HuH-7 (cell line): ENCODE data around the gene SH3D21.
A peak's percentile ranks its signal among the peaks of the same experiment; 100 is the strongest.

Source experiments
- DNase-seq: peaks from one replicate; pipeline ENCODE4 v3.0.0; 2011; ENCODE audit warnings: low spot score

The SH3D21 gene

DNA sequence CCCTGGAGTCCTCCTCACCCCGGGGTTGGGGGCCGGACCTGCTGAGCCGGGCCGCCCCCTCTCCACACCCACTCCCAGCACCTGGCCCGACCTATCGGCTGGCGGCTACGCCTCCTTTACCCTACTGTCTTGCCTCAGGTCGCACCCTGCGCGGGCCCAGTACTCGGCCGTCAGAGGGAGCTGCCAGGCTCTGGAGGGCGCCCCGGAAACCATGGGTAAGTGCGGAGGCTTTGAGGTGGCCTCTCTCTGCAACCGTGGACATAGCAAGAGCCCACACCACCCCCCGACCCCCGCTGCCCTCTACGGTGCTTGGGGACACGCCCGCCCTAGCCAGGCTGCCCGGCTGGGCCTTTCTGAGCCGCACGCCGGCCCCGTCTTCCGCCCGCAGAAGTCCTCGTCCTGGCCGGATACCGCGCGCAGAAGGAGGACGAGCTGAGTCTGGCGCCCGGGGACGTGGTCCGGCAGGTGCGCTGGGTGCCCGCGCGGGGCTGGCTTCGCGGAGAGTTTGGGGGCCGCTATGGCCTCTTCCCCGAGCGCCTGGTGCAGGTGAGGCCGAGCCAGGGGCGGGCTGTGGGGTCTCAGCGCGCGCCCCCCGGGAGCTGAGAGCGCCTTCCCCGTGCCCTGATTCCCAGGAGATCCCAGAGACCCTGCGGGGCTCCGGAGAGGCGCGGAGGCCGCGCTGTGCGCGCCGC lies at the start of gene SH3D21:
Gene SH3D21 (plus strand): TSS at position 159 of the 692 bp plus-strand sequence. CDS start 53 bp downstream, at position 212.
- DNase-seq = peak; percentile 79

DNA sequence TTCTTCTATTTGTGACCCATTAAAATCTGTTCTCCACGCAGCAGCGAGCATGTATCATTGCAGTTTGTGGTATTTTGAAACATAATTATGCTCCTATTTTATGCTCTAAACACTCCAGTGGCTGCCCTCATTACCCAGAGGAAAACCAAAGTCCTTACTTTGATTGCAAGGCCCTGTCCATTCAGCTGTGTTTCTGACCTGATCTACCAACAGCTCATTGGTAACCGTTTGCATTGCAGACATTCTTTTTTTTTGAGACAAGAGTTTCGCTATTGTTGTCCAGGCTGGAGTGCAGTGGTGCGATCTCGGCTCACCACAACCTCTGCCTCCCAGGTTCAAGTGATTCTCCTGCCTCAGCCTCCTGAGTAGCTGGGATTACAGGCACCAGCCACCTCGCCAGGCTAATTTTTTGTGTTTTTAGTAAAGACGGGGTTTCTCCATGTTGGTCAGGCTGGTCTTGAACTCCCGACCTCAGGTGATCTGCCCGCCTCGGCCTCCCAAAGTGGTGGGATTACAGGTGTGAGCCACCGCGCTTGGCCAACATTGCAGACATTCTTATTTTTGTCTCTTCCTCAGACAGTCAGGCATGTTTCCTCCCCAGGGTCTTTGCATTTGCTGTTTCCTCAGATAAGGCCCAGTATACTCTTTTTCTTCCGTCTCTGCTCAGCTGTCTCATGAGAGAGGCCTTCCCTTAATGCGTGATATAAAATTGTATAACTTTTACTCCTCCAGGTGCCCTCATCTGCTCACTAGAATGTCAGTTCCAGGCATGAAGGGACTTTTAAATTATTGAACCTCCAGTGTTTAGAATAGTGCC lies 49.4 kb upstream of the SH3D21 start:
- no peak for DNase-seq

DNA sequence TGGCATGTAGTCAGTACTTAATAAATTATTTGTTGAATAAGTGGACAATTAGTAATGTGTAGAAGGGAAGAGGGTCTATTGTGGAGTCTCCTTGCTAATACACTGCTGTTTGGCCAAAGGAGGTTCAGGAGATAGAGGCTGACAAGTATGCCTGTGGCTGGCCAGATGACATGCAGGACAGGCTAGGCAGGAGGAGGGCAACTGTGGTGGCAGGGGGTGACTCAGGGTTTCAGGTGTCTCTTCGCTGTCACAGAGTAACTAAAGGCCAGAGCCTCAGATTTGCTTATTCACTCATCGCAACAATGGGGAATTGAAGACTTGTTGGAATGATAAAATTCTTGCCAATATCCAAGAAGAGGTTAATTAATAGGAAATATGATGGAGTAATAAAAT lies 48.8 kb upstream of the SH3D21 start:
- no peak for DNase-seq

DNA sequence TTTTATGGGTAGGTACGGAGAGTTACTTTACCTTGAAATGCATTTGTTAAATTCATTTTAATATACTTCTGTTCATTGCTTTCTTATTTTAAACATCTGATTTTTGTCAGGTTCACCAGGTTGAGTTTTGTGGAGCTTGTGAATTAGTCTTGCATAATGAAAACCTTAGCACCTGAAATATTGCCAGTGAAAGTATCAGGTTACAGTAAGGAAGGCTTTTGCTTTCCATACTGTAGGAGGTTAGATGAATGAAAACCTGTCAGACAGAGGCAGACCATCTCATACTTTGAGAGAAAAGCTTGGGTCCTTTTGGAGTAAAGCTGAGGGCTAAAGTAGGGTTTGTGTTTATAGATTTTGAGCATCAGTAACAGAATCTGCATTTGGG lies 47.2 kb upstream of the SH3D21 start:
- no peak for DNase-seq

DNA sequence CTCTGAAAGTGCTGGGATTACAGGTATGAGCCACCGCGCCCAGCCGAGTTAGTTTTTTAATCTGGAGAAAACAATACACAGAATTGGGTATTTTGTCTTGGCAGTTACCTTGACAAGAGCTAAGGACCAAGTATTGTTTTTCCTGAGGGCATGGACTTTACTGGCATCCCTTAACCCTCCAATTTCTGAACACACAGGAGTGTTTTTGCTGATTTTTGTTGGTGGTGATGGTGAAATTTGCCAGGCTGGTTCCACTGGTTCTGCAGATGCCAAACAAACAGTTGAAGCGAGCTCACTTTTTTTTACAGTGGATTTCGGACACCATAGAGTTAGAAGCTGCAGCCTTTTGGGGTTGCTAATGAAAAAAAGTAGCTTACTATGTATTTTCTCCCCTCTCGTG lies 37.2 kb upstream of the SH3D21 start:
- no peak for DNase-seq

DNA sequence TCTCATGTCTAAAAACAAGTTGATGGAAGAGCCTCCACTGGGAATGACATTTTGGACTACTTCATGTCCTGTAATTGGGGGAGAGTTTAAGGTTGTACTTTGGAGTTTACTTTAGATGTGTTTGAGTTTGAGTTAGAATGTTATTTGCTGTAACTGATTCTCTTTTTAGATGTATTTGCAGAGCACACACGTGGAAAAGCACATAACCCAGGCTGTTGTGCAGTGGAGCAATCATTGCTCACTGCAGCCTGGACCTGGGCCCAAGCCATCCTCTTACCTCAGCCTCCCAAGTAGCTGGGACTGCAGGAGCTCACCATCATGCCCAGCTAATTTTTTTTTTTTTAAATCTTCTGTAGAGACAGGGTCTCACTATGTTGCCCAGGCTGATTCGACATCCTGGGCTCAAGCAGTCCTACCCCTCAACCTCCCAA lies 36.7 kb upstream of the SH3D21 start:
- peak; percentile 26 for DNase-seq

DNA sequence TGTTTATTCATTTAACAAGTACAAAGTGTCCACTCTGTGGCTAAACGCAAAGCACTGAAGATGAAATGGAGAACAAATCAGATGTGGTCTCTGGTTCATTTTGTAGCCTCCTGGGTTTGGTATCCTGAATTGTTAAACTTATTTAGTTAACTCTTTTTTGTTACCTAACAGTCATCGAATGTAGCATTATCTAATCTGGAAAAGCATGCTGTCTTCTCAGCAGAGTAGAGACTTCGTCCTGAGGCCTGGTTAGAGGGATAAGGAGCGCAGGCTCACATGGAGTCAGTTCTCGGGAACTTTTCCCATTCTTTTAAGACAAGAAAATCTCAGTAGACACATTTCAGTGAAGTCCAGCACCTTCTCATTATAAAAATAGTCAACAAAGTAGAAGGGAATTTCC lies 33.1 kb upstream of the SH3D21 start:
- no peak for DNase-seq

DNA sequence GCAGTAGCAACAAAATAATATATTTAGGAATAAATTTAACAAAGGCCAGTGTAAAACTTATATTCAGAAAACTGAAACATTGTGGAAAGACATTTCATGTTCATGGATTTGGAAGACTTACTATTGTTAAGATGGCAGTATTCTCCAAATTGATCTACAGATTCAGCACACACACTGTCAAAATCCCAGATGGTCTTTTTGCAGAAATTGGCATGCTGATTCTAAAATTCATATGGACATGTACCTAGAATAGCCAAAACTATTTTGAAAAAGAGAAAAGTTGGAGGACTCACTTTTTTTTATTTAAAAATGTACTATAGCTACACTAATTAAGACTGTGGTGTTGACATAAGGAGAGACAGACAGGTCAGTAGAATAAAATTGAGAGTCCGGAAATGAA lies 32.0 kb upstream of the SH3D21 start:
- no peak for DNase-seq

DNA sequence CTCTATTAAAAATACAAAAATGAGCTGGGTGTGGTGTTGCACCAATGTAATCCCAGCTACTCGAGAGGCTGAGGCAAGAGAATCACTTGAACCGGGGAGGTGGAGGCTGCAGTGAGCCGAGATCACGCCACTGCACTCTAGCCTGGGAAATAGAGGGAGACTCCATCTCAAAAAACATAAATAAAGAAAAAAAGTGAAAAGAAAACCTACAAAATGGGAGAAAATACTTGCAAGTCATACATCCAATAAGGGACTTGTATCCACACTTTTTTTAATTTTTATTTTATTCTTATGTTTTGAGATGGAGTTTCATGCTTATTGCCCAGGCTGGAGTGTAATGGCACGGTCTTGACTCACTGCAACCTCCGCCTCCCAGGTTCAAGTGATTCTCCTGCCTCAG lies 29.5 kb upstream of the SH3D21 start:
- DNase-seq = no peak

DNA sequence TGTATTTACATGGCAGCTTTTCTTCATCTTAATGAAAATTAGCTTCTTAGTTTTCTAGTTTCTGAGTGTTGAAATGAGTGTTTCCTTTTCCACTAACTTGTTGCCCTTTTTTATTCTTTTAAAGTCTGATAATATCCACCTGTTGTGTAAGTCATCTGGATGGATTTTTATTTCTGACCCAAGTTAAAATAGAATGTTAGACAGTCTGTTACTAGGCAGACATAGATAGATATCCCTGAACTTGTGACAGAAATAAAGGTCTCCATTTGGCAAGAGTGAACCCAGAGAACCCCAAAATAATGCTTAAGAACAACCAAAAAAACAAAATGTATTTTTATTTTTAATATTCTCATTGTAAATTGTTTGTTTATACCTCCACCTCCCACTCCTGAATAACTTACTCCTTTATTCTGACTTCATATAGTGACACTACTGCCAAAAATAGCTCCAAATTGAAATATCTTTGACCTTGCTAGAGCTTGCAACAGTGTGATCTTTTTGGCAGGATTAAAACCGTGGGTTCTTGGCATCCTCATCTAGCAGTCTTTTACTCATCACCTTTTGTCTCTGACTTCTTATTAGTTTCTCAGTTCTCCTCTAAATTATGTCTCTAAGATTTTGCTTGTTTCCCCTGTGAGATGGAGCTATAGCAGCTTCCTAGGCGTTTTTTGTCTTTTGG lies 26.9 kb upstream of the SH3D21 start:
- no peak for DNase-seq

DNA sequence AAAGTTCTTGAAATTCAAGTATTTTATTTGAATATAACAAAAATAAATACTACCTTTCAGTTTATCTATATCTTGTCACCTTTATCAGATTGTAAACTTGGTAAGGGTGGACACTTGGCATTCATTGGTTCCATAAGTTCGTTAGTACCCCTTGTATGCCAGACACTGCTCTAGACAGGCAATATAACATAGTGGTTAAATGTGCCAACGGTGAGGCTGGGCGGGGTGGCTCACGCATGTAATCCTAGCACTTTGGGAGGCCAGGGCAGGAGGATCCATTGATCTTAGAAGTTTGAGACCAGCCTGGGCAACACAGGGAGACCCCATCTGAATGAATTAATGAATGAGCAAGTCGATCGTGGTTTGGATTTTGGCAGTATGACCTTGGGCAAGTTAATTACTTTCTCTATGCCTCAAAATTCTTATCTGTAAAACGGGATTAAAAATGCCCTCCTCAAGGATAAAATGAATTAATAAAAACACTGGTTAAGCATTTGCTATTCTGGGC lies 26.3 kb upstream of the SH3D21 start:
- DNase-seq = no peak

DNA sequence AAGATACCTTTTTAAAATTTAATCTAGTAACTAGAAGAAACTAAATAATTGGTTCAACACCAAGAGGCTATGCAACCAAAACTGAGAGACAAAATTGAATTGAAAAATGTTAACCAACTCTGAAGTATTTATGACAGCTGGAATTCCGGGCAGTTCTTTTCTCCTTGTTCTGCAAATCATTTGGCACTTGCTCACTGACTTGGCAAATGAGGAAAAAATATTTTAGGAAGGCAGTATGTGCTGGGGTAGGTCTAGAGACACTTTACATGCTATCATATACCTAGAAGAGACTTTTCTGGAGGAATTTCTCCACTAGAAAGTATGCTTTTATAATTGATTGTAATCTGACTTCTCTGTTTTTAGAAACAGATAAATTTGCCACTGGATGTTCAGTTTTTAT lies 22.1 kb upstream of the SH3D21 start:
- DNase-seq = no peak

DNA sequence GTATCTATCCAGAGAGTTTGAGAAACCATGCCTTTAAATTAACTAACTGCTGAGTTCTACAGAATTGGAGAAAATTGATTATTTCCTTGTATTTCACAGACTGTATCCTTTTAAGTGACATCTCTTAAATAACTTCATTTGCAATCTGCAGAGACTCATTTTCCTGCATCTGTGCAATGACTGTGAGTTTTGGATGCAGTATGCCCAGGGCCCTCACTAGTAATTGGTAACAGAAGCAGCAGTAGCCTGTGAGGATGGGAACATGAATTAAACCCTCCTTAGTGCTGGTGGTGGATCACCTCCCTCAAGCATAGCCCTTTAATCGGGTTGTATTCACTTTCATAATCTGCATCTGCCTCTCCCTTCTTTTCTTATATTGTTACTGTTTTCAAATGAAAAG lies 21.7 kb upstream of the SH3D21 start:
- DNase-seq = no peak

DNA sequence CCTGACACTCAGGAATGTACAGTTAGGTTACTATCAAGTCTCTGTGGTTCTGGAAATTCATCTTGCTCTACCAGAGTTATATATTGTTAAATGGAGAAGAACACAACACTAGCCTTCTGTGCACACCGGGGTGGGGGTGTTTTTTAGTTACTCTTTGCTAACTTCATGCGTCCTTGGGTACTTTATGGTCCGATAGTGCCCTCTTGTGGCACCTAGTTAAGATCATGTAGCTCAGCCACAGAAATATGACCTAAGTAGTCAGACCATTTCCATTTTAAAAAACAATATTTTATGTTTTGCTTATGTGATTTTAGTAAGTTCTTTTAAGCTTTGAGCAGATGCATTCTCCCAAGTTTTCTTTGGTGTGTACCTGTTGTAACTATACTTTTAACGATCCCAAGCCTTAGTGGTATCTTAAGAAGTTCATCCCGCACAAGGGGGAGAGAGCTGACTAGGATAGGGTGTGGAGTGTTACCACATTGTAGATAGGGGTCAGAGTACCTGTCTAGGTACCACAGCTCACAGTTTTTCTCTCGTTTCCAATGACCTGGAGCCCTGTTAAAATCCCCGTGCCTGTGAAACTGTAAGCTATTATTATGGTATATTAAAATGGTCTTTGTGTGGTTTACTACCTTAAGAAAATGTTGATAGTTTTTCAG lies 20.6 kb upstream of the SH3D21 start:
- peak; percentile 47 for DNase-seq

DNA sequence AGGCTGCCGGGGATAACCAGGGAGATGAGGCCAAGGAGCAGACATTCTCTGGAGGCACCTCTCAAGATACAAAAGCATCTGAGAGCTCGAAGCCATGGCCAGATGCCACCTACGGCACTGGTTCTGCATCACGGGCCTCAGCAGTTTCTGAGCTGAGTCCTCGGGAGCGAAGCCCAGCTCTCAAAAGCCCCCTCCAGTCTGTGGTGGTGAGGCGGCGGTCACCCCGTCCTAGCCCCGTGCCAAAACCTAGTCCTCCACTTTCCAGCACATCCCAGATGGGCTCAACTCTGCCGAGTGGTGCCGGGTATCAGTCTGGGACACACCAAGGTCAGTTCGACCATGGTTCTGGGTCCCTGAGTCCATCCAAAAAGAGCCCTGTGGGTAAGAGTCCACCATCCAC lies 19.4 kb upstream of the SH3D21 start:
- no peak for DNase-seq

DNA sequence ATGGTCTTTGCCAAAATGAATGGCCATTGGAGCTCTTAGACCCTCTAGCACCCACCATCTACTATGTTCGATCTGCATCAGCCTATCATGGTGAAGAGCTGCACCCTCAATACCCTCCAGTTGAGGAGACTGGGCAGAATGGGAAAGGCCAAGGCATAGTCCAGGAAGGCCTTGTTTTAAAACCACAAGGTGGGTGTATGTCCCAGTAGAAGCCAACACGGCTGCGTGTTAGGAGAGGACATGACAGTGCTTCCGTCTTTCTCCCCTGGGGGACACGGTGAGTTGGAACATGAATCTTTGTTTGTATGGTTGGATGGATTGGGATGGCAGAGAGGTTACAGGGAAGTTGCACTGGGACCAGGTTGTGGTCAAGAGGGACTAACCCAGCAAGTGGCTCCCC lies 18.6 kb upstream of the SH3D21 start:
- no peak for DNase-seq

DNA sequence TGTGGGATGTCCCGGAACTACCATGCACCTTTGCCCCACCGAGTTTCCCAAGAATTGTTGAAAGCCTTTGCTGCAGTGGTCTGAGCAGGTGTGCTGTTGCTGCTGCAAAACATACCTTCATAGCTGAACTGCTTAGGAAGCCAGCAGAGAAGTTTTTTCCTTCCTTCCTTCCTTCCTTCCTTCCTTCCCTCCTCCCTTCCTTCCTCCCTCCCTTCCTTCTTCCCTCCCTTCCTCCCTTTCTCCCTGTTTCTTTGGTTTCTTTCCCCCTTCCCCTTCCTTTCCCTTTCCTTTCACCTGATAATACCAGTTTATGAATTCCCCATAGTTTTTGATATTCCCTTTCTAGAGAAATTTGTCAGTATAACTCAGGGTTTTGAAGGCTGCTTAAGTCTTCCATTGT lies 10.8 kb upstream of the SH3D21 start:
- DNase-seq = no peak

DNA sequence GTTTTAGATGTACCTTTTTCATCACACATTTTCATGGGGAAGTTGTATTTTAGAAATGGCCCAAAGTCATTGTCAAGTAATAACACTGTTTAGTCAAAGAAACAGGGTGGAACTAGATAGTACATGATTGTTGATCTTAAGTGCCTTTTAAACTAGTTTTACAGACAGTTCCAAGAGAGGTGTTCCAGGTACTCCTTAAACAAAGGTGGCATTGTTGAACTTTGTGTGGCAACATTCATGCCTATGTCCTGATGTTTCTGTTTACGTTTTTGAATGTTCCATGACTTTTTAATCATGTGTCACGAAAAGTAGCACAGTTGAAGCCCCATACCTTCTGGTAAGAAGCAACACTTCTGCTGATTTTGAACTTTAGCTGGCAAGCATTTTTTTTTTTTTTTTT lies 9.1 kb upstream of the SH3D21 start:
- no peak for DNase-seq

DNA sequence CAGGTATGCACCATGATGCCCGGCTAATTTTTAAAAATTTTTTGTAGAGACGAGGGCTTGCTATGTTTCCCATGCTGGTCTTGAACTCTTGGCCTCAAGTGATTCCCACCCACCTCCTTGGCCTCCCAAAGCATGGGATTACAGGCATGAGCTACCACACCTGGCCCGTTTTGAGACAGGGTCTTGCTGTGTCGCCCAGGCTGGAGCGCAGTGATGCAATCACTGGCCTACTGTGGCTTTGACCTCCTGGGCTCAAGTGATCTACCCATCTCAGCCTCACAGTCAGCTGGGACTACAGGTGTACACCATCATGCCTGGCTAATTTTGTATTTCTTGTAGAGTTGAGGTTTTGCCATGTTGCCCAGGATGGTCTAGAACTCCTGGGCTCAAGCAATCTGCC lies 7.5 kb upstream of the SH3D21 start:
- no peak for DNase-seq

DNA sequence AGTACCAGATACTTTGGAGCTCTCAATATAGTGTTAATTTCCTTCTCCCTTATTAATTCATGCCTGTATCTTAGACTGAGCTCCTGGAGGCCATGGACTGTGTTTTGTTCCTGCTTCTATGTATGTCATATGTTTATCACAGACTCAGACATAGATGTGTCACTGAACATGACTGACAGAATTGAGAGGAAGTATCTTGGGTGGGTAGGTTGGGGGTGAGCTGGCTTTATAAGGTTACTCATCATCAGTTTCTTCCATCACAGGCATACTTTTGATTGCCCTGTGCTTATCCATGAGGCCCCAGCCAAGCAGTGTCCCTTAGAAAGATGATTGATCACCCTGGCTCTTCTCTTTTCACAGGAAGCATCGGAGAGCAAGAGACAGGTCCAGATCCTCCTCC lies 5.6 kb upstream of the SH3D21 start:
- DNase-seq = no peak

DNA sequence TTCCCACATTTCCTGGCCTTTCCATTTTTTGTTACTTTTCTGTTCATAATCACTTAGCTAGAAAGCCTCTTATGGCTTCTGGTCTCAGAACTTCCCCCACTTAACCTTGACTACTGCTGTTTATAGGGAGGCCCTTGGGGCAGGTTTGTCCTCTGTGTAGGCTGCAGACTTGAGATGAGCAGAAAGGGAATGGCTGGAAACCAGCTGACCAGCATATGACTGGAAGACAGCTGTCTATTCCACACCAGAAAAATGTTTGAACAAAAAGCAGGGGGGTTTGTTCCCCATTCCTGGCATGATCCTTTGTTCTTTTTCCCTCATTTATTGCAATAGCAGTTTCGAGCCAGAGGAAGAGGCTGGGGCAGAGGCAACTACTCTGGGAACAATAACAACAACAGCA lies 4.9 kb upstream of the SH3D21 start:
- DNase-seq = no peak

DNA sequence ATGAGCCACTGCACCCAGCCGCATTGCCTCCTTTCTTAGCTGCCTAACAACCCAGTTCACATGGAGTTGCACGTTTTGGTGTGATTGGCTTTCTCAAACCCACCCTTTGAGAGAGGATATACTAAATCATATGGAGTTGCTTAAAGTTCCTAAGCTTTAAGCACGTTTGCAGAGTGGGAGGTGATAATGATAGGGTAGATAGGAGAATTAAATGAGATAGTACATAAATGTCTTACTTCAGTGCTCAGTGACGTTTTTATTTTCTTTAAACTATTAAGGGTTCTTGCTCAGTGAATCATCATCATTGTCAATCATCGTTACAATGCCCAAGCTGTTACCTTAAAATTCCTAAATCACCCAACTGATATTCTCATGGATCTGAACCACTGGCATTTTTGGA lies 2.9 kb upstream of the SH3D21 start:
- no peak for DNase-seq
